Measurements from ENCODE around the gene DDIT3. TPM values are rescaled to one million over a fixed set of nuclear protein-coding genes. Genes with fewer than 3 reads are reported as not detected.
A peak's percentile ranks its signal among the peaks of the same experiment; 100 is the strongest.

Gene DDIT3
- total RNA-seq, 2 experiments from 2014 or later = 32.3 to 42.7 TPM

- TF ChIP-seq CTCF (conservative IDR thresholded peaks at IDR 0.05; ENCODE audit: low read length) (no peak), EZH2phosphoT487 (IDR thresholded peaks at IDR 0.05; ENCODE audit: borderline replicate concordance, low read depth, low read length) (no peak)
- H3K9me3 ChIP-seq (ENCODE audit: low read length) = no peaks in the 10 kb centered on the region
- DNase-seq (ENCODE audit: low spot score) = peak; percentile 73
- ChIA-PET CTCF (ENCODE audit: unreplicated experiment) (interaction anchor here (0.6 kb wide), 2 partner anchors 11 to 249 kb away, joined by 3 to 10 read pairs; partner anchors contain the start of gene EEF1AKMT3), POLR2A (interaction anchor here (1.8 to 2.2 kb wide), 2 partner anchors 10 to 18 kb away, joined by 8 to 17 read pairs; no protein-coding TSS in a partner anchor)
- peak overlapping the region; percentile 97 for H3K27ac ChIP-seq (ENCODE audit: low read depth, low read length, poor library complexity, severe bottlenecking)
- intact Hi-C loops (cut with micrococcal nuclease; ENCODE audit: unreplicated experiment) = loop anchor here (2.0 to 5.0 kb wide), 3 partner anchors 24 to 229 kb away; partner anchors contain the start of genes CDK4, DCTN2 and PIP4K2C
- no peaks in the 10 kb centered on the region for H3K9me2 ChIP-seq (ENCODE audit: insufficient read depth, low read length)
- peak overlapping the region; percentile 83 for H3K4me3 ChIP-seq (ENCODE audit: low read depth, low read length, poor library complexity, severe bottlenecking)
- peak overlapping the region; percentile 81 for H3K4me2 ChIP-seq (ENCODE audit: low read length)
- H3K79me2 ChIP-seq (ENCODE audit: insufficient read depth, low read depth, low read length) = peaks cover 42% of the 10 kb centered on the region
- peaks cover 51% of the 10 kb centered on the region for H3K4me1 ChIP-seq (ENCODE audit: insufficient read depth, low read length, poor library complexity, severe bottlenecking)
- peaks cover 60% of the 10 kb centered on the region for H3K36me3 ChIP-seq (ENCODE audit: insufficient read depth, low read length)
- no peak overlapping the region for H2AFZ ChIP-seq (ENCODE audit: low read length)
- BruUV-seq (replicated peaks) = no TSS peak
- H4K20me1 ChIP-seq (ENCODE audit: insufficient read depth, low read length) = peaks cover 22% of the 10 kb centered on the region
Measured at GRCh38 chr12:57522887-57523705, 2.8 kb upstream of the DDIT3 start.

- H4K20me1 ChIP-seq (ENCODE audit: insufficient read depth, low read length) = peaks cover 22% of the 10 kb centered on the region
- peak within 1 kb of the TSS; percentile 54; the same call in 1 of the 2 replicates for H2AFZ ChIP-seq (ENCODE audit: low read length)
- H3K4me1 ChIP-seq (ENCODE audit: insufficient read depth, low read length, poor library complexity, severe bottlenecking) = peaks cover 52% of the 10 kb centered on the region
- H3K27ac ChIP-seq (ENCODE audit: low read depth, low read length, poor library complexity, severe bottlenecking) = peak within 1 kb of the TSS; percentile 97
- H3K9me2 ChIP-seq (ENCODE audit: insufficient read depth, low read length) = no peaks in the 10 kb centered on the region
- TF ChIP-seq EZH2phosphoT487 (IDR thresholded peaks at IDR 0.05; ENCODE audit: borderline replicate concordance, low read depth, low read length) (no peak), CTCF (conservative IDR thresholded peaks at IDR 0.05; ENCODE audit: low read length) (peak; percentile 26; the same call in 1 of the 2 replicates)
- ChIA-PET POLR2A (no interaction called here), CTCF (ENCODE audit: unreplicated experiment) (interaction anchor here (0.6 kb wide), 1 partner anchor 12 kb away, joined by 3 read pairs; no protein-coding TSS in a partner anchor)
- peak; percentile 92 for DNase-seq (ENCODE audit: low spot score)
- BruUV-seq (replicated peaks) = no TSS peak
- H3K4me3 ChIP-seq (ENCODE audit: low read depth, low read length, poor library complexity, severe bottlenecking) = peak within 1 kb of the TSS; percentile 83
- intact Hi-C loops (cut with micrococcal nuclease; ENCODE audit: unreplicated experiment) = loop anchor here (2.0 to 5.0 kb wide), 3 partner anchors 25 to 230 kb away; partner anchors contain the start of genes CDK4, DCTN2 and PIP4K2C
- peaks cover 44% of the 10 kb centered on the region for H3K79me2 ChIP-seq (ENCODE audit: insufficient read depth, low read depth, low read length)
- peak within 1 kb of the TSS; percentile 94 for H3K4me2 ChIP-seq (ENCODE audit: low read length)
- H3K9me3 ChIP-seq (ENCODE audit: low read length) = no peaks in the 10 kb centered on the region
- peaks cover 60% of the 10 kb centered on the region for H3K36me3 ChIP-seq (ENCODE audit: insufficient read depth, low read length)
Measured at GRCh38 chr12:57522011-57522886, 1.9 kb upstream of the DDIT3 start, which contains the start of gene MBD6. Gene MBD6 (plus strand): TSS chr12:57522824. CDS start chr12:57524304, 1,480 bp downstream.
